GM21360 (cell line): ENCODE measurements around the gene GRIP1.

Source experiments
- ATAC-seq: cut with Tn5 transposase; IDR thresholded peaks from one replicate; pipeline ENCODE4 v1.9.1; 2021; ENCODE audit warnings: mild to moderate bottlenecking, moderate library complexity; ENCODE audit not compliant: unreplicated experiment

The GRIP1 gene

DNA sequence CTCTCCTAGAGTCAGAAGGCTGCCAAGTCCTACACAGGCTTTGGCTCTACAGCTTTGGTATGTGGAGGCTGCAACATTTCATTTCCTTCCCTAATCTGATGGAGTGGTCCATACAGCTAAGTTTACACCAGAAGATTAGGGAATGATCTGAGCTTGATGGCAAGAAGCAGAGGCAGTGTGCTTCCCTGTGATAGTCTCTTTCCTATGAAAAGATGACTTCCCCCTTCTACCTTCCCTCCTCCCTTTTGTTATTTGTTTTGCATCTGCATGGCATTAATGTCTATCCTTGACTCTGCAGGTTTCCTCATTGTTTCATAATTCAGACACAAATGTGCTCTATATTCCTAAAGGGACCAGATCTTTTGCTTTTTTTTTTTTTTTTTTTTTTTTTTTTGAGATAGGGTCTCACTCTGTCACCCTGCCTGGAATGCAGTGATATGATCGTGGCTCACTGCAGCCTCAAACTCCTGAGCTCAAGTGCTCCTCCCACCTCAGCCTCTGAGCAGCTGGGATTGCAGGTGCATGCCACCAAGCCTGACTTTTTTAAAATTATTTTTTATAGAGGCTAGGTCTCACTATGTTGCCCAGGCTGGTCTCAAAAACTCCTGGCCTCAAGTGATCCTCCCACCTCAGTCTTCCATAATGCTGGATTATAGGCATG lies 76.3 kb downstream of the GRIP1 start:
- ATAC-seq = no peak

DNA sequence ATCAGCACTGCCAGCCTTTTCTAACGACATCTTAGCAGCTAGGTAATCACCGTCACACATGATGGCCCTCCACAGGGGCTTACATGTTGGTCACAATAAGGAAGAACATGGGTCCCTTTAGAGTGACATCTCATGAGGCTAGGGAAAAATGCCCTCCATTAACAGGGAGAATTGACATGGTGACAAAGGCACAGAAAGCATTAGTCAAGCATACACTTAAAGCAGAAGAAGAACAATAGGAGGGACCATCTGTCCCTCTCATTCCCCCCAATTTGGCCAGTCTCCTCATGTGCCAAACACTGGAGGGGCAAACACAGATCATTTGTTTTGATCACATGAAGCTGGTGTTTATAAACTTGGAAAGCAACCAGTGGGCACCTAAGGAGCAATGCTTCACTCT lies 78.0 kb downstream of the GRIP1 start:
- no peak for ATAC-seq

DNA sequence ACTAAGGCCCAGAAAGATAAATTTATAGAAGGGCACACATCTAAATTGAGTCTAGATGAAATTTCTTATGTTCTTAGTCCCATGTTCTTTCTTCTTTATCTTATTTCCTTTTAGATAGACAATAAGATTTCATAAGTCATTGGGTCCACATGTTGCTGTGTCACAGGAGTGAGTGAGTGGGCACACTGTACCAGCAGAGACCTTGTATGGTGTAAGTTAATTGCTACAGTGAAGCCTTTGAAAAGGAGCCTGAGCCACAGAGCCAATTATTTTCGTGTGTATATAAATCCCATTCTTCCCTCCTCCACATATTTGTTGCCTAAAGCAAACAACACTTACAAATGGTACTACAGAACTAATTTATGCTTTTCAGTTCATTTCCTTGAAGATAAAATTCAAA lies 79.1 kb downstream of the GRIP1 start:
- ATAC-seq = no peak

DNA sequence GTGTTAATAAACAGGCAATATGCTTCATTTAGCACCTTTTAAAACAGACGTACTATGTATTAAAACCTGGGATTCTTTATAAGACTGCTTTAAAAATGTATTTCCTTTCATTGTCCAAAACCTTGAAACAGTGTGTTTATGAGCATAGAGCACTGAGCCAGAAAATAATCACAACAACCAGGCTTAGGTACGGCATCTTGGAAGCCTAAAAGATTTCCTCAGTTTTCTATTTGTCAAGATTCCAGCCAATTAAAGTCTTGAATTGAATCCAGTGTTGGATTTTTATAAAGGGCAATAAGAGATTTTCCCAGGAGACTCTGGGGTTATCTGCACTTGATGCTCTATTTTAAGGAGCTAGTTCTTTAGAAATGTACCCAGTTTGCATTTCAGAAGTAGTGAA lies 80.3 kb downstream of the GRIP1 start:
- ATAC-seq = no peak

DNA sequence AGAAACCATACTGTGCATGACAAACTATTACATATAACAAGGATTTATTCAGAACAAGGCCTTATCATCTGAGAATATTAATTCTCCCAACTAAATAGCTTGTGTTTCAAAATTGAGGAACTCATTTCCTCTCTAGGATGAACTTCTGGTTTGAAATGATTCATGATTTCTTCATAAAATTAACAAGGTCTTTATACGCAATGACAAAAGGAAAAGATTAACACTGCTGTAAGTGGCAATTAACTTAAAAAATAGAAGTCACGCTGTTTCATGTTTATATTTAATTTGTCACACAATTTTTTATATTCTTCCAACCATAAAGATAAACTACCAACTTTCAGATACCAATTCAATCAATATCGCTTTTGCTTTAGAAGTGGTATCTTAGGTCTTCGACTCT lies 80.8 kb downstream of the GRIP1 start:
- no peak for ATAC-seq

DNA sequence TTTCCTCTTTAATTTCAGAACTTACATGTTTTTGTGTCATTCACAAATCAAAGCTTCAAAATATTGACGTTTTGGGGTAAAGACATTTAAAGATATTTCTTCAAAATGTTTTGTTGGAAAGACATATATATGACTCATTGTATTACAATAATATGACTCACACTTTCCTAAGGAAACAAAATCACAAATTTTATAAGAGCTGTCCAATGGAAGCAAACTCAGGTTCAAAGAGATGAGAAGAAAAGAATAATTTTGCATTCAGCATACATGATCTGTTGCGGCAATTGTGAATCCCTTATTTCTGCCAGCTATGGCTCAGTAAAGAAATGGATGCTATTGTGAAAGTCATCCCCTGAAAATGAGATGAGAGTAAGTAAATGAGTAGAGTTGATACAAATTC lies 82.7 kb downstream of the GRIP1 start:
- ATAC-seq = no peak

DNA sequence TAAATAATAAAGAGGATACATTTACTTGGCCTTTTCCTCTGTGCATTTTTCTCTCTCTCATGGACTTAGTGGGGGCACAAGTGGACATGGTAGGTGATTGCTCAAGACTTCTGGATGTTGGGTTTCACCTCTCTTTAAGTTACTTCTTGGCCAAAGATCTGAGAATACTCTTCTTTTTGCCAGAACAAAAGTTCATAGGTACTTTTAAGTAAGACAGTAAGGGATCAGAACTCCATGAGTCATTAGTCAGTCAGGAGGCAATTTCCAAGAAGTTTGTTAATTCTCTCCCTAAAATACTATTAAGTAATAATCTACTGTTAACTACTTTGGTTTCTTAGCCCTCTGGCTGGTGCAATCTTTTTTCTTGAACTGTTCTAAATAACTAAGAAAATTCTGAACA lies 84.2 kb downstream of the GRIP1 start:
- ATAC-seq = no peak

DNA sequence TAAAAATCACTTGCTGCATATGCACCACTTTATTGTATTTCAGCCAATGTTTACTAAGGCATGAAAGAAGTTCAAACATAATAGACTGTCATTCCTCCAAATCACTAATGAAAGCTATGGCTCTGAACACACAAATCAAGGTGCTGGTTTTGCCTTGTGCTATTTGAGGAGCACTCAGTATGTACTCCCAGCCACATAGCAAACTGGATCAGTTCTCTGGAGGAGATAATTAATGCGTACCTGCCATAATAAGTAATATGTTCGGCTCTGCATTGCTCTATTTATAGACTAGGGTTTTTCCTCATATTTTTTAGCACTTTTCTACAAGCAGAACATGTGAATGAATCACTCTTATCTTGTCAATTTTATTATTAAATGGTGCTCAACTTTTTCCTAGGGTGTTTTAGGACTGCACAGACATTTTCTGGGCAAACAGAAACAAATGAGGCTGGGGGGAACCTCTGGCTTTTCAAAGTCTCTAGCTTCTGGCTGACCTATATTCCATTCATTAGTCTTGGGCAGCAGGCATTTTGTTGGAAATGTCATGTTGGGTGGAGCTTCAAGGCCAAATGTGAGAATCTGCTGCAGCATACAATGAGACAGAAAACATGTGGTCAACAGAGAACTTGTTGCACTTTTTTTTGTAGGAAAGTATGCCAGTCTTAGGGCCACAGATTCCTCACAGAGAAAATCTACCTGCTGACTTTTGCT lies 88.4 kb downstream of the GRIP1 start:
- no peak for ATAC-seq

DNA sequence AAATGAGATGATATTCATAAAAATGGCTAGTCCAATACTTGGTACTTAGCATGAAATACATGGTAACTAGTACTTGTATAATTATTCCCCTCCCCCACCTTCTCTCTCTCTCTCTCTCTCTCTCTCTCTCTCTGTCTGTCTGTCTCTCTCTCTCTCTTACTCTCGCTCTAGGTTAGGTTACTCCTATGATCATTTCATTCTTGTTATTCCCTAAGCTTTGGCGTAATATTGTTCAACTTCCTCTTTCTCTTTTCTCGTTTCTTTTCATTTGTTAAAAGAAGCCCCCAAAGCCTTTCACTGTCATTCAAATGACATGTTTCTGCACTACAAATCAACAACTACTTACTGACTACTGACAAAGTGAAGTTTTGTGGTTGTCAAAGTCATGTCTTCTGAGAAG lies 89.8 kb downstream of the GRIP1 start:
- no peak for ATAC-seq

DNA sequence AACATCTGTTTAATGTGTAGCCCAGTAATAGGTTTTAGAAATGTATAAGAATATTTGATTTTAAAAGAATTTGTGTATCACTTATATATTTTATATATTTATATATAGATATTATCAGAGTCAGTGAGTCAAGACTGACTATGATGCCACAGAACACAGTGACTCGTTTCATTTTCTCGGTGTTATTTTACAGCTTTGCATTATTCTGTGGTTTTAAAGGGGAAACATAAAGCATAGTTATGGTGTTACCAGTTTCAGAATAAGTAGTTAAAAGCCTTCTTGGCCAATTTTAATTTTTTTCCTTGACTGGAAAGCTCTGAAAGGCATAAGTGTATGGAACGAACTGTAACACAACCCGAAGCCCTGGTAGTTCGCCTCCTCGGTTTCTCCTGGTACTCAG lies 91.0 kb downstream of the GRIP1 start:
- ATAC-seq = no peak

DNA sequence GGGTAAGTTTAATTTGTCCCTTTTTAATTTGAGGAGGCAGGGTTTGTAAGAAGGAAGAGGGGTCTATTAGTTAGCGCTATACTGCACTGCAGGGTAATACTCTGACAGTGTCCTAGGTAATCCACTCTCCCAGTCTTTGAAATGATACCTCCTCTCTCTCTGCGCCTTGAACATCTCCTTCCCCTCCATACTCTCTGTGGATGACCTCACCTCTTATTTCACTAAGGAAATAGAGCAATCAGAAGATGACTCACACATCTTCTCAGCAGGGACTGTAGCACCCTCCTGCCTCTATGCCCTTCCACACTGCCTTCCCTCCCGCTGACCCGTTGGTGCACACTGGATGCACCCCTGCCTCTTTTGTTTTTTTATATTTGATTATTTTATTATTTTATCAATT lies 94.2 kb downstream of the GRIP1 start:
- ATAC-seq = no peak

DNA sequence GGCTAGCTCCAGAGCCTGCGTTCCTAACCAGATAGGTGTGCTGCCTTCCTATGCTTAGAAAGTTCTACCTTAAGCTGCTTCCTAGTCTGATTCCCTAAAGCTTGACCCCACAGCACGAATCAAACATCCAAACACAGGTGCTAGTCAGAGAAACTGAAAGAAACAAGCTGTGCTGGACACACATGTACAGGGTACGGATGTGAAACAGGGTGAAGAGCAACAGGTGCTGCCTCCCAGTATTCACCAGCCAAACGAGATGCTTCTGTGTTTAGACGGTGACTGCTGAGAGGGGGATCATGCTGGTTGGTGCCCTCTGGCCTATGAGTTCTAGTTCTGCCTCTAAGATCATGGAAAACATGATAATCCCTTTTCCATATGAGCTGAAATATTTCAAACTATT lies 105.3 kb downstream of the GRIP1 start:
- ATAC-seq = peak; percentile 79

DNA sequence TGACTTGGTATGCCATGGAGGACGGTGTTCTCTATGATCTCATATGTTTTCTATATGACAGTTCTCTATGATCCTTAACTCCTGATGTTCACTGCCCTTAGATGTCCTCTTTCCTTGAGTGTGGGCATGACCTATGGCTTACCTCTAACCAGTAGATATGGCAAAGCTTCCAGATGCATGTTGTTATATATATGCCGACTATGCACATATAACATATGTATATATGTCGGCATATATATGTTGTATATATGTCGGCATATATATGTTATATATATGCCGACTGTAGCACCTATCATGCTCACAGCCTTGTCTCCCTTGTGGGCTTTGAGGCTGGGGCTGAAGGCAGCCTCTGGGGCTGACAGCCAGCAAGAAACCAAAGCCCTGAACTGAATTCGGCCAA lies 106.0 kb downstream of the GRIP1 start:
- ATAC-seq = no peak

DNA sequence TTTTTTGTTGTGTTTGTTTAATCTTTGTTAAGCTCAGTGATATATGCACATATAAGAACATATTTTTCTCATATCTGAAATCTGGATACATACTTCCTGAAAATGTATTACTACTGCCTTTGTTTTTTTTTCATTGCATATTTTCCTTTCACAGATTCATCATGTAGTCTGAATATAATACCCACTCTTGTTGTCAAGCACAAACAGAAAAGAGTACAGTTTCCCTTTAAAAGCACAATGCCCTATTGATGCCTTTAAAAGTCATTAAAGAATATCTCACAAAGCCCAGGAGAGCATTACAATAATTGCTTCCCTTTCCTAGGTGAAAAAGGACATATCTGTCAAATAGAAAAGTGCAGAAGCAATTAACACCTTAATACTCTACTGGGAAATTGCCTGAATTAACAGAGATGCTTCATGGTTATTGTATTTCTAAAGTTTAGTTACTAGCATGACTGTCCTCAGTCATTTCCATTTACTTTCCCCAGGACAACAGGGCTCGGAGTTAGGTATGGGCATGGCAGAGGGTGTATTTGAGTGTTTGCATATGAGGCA lies 107.4 kb downstream of the GRIP1 start:
- ATAC-seq = no peak

DNA sequence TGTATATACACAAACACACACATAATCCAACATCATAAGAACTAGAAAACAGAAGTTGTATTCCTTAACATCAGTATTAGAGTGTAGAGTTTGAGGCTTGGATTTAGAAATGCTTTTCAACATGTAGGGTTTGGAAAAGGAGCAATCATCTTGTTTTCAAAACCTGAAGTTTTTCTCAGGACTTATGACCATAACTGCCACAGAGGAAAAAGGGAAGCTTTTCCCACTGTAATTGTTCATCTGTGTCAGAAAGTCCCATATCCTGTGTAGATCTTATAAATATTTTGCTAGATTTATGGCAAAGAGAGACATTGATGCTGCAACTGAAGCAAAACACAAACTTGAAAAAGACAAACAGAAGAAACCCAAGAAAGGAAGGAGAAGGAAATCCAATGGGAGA lies 115.7 kb downstream of the GRIP1 start:
- no peak for ATAC-seq

DNA sequence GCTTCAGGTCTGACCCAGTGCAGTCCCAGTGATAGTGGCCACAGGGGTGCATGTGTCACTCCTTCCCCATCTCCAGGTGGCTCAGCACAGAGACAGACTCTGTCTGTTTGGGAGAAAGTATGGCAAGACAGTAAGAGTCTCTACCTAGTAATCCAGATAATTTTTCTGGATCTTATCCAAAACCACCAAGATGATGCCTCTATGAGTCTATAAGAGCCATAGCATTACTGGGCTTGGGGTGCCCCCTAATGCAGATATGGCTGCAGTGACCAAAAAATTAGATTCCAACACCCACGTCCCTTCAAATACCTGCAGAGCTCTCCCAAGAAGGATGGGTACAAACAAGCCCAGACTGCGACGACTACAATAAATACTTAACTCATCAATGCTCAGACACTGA lies 123.8 kb downstream of the GRIP1 start:
- no peak for ATAC-seq

DNA sequence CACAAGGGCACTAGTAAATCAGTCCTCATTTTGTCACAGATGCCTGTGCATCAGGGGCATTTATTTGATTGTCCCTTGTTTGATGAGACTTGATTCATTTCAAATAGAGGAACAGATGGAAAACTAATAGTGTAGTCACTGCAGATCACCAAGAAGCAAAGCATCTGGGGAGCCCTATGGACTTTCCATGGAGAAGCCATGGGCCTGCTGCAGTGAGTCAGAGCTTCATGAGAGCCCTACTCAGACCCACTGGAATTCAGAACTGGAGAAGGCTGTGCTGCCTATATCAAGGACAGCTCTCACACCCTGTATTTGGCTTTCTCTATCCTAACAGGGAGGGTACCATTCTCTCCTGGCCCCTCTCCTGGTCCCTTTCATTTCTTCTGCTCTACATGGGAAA lies 126.2 kb downstream of the GRIP1 start:
- no peak for ATAC-seq

DNA sequence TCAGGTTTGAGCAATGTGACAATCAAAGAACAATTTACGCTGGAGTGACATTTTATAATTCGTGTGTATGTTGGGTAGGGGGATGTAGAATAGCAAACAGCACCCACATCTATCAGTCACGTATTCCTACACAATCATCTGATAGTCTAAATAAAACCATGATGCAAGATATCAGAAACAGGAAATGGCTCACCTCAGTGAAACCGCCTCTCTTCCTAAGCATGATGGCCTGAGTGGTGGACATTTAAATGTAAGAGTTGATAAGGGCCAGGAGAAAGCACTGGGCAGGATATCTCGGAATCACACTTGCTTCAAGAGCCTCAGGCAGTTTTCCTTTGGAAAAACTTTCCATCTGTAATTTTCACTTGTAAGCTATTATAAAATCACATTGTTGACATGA lies 128.2 kb downstream of the GRIP1 start:
- no peak for ATAC-seq

DNA sequence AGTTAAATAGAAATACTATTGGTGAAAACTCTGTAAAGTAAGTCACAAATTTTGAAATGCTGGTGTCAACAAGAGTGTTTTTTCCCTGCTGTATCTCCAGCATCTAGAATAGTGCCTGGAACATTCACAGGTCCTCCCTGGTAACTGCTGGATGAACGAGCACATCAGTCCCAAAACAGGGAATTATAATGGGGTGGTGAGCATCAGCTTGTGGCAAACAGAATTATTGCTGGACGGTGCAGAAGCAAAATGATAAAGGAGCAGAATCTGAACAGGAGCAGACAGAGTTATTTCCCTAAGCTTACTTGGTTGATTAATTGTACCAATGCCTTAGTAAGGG lies 129.9 kb downstream of the GRIP1 start:
- ATAC-seq = no peak

DNA sequence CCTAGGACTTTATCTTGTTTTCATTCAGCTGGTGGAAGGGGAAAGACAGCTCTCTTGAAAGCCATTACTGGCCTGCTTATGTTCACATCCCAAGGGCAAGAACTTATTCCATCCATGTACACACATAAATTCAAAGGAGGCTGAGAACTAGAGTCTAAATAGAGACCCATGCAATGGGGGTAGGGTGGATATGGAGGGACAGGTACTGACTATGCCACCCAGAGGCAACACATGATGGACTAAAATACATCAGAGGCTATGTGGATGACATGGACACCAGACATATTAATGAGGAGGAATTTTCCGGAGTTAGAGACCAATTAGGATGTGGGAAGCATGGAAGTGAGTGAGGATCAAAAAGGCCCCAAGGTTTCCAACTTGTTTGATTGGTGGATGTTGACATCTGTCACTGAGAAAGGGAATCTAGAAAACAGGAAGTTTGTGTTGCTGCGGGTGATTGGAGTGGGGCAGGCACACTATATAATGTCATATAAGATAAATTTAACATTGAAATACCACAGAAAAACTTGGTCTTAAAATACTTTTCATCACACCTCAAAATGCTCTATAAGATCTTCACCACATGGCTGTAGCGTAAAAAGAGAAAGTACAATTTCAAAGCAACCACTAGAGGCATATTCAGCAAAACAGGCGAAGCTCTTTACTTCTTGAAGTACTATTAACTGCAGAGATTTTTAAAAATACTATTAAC lies 130.4 kb downstream of the GRIP1 start:
- ATAC-seq = no peak

DNA sequence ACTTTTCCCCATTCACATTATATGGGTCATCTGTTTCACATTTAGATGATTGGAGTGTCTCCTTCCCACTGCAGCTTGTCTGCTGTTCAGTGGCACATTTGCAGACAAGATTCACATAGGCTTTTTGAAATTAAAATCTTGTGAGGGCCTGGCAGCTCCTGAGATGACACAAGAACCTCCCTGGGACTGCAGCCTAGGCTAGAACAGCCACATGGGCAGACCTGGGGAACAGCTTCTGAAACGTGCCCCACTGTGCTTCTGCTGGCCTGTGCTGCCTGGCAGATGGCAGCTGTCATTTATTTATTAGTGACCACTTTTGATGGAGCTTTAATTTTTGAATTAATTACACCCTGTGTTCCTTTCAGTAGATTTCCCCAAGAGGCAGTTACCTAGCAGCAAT lies 137.4 kb downstream of the GRIP1 start:
- ATAC-seq = no peak

DNA sequence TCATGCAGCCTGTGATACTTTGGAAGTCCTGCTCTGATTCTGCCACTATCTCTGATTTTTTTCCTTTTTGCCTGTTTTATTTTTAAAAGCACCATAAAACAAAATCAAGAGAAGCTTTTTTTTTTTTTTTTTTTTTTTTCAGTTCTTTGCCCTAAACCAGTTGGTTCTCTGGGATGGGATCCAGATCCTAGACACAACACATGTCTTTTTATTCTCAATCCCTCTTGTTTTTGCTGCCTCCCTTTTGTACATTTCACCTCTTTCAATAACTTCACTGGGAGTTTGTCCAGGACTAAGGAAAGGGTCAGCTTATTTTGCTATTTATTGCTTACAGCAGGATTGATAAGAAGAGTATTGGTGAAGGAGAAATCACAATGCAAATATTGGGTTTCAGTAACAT lies 139.4 kb downstream of the GRIP1 start:
- no peak for ATAC-seq
